Putamen (tissue), 1 donor: ENCODE data around the gene CBS.
"Not testable (repeated sequence)": the region's sequence is repeated elsewhere in the genome, so short reads cannot be mapped to it uniquely, and the experiment has no call there.

Experiments
- DNase-seq: peaks from one replicate; pipeline ENCODE4 v3.0.0-alpha.2; 2016; ENCODE audit warnings: low spot score

The CBS gene

GRCh38 chr21:43024439-43025136, 51.0 kb downstream of the CBS start:
- DNase-seq = no peak

DNA sequence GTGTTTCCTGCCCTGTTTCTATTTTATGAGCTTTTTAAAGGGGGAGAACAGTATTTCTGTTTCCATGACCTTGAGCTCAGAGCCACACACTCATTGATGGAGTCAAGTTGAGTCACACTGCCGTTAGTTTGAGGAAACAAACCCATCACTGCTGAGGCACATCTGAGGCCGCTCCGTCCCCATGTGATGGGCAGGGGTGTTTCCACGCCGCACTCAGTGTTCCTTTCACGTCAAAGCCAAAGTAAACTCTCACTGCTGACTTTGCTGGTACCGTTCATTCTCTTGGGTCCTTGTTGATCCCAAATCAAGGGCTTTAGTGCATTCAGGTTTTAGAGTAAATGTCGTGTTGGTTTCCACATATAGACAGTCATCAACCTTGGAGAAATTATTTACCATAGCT, 52.5 kb downstream of the CBS start:
- DNase-seq = no peak

GRCh38 chr21:43021756-43022600, 53.7 kb downstream of the CBS start:
- no peak for DNase-seq

- no peak for DNase-seq
Measured at GRCh38 chr21:43021191-43021590, 54.4 kb downstream of the CBS start.

GRCh38 chr21:43020771-43021170, 54.9 kb downstream of the CBS start:
- DNase-seq = no peak

DNA sequence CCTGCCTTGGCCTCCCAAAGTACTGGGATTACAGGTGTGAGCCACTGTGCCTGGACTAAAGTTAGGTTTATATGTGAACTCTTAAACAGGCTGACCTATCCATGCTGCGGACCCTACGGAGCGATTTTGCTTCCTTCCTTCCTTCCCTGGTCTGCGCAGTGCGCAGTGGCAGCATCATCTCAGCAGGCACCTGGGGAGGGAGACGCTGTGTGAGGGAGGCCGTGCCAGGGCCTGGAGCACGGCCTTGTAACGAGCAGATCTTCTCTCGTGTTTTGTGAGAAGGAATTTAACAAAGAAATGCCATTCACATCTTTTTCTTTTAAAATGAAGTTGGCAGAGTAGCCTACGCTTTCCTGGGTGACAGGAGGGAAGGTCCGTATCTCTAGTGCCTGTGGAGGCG, 55.5 kb downstream of the CBS start:
- DNase-seq = no peak

DNA sequence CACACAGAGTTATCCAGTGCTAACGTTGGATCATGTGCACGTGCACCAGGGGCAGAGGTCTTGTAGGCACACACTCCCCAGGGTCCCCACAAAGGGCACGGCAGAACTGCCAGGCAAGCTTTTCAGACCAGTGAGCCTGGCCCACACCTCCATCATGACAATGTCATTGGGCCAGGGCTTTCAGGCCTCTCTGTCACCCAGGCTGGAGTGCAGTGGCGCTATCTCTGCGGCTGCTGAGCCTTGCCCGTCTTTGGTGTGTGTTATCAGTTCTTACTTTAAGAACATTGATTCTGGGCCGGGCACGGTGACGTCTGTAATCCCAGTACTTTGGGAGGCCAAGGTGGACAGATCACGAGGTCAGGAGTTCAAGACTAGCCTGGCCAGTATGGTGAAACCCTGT, 57.1 kb downstream of the CBS start:
- DNase-seq = no peak

DNA sequence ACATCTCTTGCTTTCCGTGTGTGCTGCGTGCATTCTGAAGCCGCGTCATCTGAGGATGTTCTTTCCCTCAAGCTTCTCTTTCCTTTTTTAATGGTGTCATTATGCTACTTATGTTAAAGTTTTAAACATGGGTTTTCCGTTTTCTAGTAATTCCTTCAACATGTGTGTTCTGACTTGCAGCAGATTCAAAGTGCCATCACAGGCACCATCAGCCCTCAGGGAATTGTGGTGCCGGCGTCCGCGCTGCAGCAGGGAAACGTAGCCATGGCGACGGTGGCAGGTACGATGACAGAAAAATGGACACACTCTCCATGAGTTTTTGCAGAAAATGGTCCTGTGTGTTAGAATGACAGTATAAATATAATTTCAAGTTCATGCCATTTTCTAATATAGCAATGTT, 58.9 kb downstream of the CBS start:
- DNase-seq = no peak

- DNase-seq = no peak
Measured at GRCh38 chr21:43015906-43016540, 59.6 kb downstream of the CBS start.

- DNase-seq = no peak
Measured at GRCh38 chr21:43012596-43012995, 63.0 kb downstream of the CBS start.

DNA sequence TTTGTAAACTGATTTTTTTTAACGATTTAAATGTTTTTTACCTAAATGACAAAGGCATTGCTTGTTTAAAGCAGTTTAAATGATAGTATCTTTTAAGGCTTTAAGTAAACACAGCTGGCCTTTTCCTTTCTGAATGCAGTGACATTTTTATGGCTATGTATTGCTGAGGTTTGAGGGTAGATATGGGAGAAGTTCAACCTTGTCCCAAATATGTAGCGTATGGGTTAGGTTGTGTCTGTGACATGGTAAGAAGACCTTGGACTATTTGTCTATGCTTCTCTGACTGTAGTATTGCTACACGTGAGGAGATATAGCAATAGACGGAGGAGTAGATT, 68.8 kb downstream of the CBS start:
- DNase-seq = no peak

DNA sequence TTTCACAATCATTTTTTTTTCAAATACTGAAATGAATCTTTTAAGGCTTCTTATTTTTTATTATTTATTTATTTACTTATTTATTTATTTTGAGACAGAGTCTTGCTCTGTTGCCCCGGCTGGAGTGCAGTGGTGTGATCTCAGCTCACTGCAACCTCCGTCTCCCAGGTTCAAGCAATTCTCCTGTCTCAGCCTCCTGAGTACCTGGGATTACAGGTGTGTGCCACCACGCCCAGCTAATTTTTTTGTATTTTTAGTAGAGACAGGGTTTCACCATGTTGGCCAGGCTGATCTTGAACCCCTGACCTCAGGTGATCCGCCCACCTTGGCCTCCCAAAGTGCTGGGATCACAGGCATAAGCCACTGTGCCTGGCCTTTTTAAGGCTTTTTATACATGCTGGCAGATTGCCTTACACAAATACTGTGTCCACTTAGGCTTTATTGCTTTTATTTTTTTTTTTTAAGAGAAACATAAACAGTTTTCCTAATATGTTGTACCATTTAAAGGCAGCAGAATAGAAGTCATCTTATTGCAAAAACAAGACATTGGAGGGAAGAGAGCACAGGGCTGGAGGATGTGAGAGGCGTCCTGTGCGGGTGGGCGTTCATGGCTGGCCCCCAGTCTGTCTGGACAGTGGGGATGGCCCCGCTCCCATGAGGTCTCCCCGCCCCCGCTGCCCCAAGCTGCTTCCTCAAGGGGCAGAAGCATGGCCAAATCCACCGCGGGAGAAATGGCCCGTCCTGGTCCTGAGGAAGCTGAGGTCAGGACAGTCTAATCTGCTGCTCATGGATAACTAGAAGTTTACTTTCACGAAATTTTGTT, 69.4 kb downstream of the CBS start:
- DNase-seq = not testable (repeated sequence)

- DNase-seq = no peak
Measured at GRCh38 chr21:43005635-43006034, 70.0 kb downstream of the CBS start.

GRCh38 chr21:43004926-43005325, 70.7 kb downstream of the CBS start:
- no peak for DNase-seq
